HEK293T (cell line): ENCODE results near the gene METTL22.

Source experiments
- ARNT ChIP-seq: fragments of 450-650 bp; IDR thresholded peaks from 2 replicates; pipeline ENCODE4 v1.6.1; 2017; ENCODE audit warnings: mild to moderate bottlenecking
- BHLHE40 ChIP-seq: fragments of 450-650 bp; IDR thresholded peaks from 2 replicates; pipeline ENCODE4 v1.6.1; 2016; ENCODE audit warnings: mild to moderate bottlenecking, moderate library complexity, borderline replicate concordance
- CTBP1 ChIP-seq: fragments of 450-650 bp; IDR thresholded peaks from 2 replicates; pipeline ENCODE4 v1.6.1; 2016; ENCODE audit warnings: borderline replicate concordance
- ELF4 ChIP-seq: fragments of 450-650 bp; IDR thresholded peaks from 2 replicates; pipeline ENCODE4 v1.6.1; 2017; ENCODE audit warnings: antibody characterized with exemption
- FOXA1 ChIP-seq: fragments of 450-650 bp; IDR thresholded peaks from 2 replicates; pipeline ENCODE4 v1.6.1; 2016; ENCODE audit warnings: mild to moderate bottlenecking
- FOXK2 ChIP-seq: fragments of 450-650 bp; IDR thresholded peaks from 2 replicates; pipeline ENCODE4 v1.6.1; 2016; ENCODE audit warnings: mild to moderate bottlenecking
- FOXM1 ChIP-seq: fragments of 450-650 bp; IDR thresholded peaks from 2 replicates; pipeline ENCODE4 v1.6.1; 2017; ENCODE audit warnings: mild to moderate bottlenecking, borderline replicate concordance
- L3MBTL2 ChIP-seq: fragments of 450-650 bp; conservative IDR thresholded peaks from 2 replicates; pipeline ENCODE4 v1.6.1; 2016; ENCODE audit warnings: mild to moderate bottlenecking
- LEF1 ChIP-seq: fragments of 450-650 bp; IDR thresholded peaks from 2 replicates; pipeline ENCODE4 v1.6.1; 2017; ENCODE audit warnings: mild to moderate bottlenecking, borderline replicate concordance
- NFRKB ChIP-seq: fragments of 450-650 bp; IDR thresholded peaks from 2 replicates; pipeline ENCODE4 v1.6.1; 2016; ENCODE audit warnings: mild to moderate bottlenecking, moderate library complexity
- SP1 ChIP-seq: fragments of 450-650 bp; IDR thresholded peaks from 2 replicates; pipeline ENCODE4 v1.6.1; 2017
- SUZ12 ChIP-seq: fragments of 450-650 bp; IDR thresholded peaks from 2 replicates; pipeline ENCODE4 v1.6.1; 2016; ENCODE audit warnings: mild to moderate bottlenecking
- TARDBP ChIP-seq: fragments of 450-650 bp; IDR thresholded peaks from 2 replicates; pipeline ENCODE4 v1.6.1; 2016
- ZNF384 ChIP-seq: fragments of 450-650 bp; IDR thresholded peaks from 2 replicates; pipeline ENCODE4 v1.6.1; 2016

DNA sequence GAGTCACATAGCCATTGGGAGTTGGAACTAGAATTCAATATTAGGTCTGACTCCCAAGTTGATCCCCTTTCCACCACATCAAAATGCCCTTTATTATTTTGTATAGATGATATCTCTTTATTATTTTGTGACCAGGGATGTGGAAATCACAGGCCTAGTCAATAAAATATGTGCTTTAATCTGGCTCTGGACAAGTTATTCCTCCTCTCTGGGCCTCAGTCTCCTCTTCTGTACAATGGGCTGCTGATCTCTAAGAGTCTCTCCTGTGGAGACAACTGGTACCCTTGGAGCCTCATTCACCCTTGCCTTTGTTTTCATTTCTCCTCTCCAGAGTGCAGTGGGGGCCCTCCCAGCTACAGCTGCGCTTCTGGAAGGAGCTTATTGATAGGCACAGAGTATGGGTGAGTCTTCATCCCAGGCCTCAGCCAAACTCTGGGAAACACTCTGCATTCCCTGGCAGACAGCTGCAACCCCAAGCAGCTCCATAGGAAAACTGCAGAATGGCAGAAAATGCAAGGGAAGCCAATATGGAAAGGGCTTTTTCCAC is 48.6 kb downstream of the METTL22 start:
- no peak for TF ChIP-seq FOXM1
- no peak for TF ChIP-seq BHLHE40
- no peak for TF ChIP-seq FOXA1
- TF ChIP-seq SP1, result no peak
- no peak for TF ChIP-seq TARDBP
- TF ChIP-seq ELF4, result no peak
- TF ChIP-seq ZNF384, result no peak
- TF ChIP-seq LEF1, result no peak
- no peak for TF ChIP-seq CTBP1
- no peak for TF ChIP-seq SUZ12
- TF ChIP-seq NFRKB, result no peak
- TF ChIP-seq ARNT, result no peak
- TF ChIP-seq L3MBTL2, result no peak
- no peak for TF ChIP-seq FOXK2
